Spleen (tissue), 7 donors: ENCODE results near the gene NCK2.
A peak's percentile ranks its signal among the peaks of the same experiment; 100 is the strongest.

ENCODE experiments used
- CTCF ChIP-seq, 11 experiments: fragments of 200-600 bp in 7 of 11; fragments of 450-650 bp in 4 of 11; sonication (generic) in 4 of 11; IDR thresholded peaks in 8 of 11; conservative IDR thresholded peaks in 3 of 11; 1 replicate in 7 of 11; 2 replicates in 4 of 11; pipeline versions ENCODE4 v1.4.0 to v1.8.0; 2016 to 2021; ENCODE audit warnings: antibody characterized with exemption in 11 of 11, inconsistent platforms in 4 of 11, mild to moderate bottlenecking in 1 of 11
- POLR2A ChIP-seq, 3 donors: fragments of 450-650 bp; IDR thresholded peaks; one replicate each; pipeline ENCODE4 v1.5.1; 2017; ENCODE audit warnings: antibody characterized with exemption in 3 of 3, mild to moderate bottlenecking in 1 of 3
- POLR2AphosphoS5 ChIP-seq, 3 donors: sonication (generic); formaldehyde crosslinking; IDR thresholded peaks; one replicate each; pipeline ENCODE4 v1.5.1; 2017; ENCODE audit warnings: antibody characterized with exemption in 3 of 3
- donor health status: DM: no; HTN: no; CAD: no; lungs with moderate emphysema.
- donor health status: DM: no; HTN: no; CAD: no.
- donor health status: DM: no; HTN: no; CAD: no.

GRCh38 chr2:105875241-105875640, 130.5 kb downstream of the NCK2 start:
- TF ChIP-seq CTCF (IDR thresholded peaks at IDR 0.05 in 8 of 11, conservative IDR thresholded peaks at IDR 0.05 in 3 of 11) (no peak), POLR2AphosphoS5 (IDR thresholded peaks at IDR 0.05) (peak in 1 of 3 donors; percentile 22), POLR2A (IDR thresholded peaks at IDR 0.05) (no peak)
